Measurements from ENCODE around the gene PRX. TPM values are rescaled to one million over a fixed set of nuclear protein-coding genes. Genes with fewer than 3 reads are reported as not detected.

PRX gene
- total and polyA plus RNA-seq, 2 of the 13 experiments (the other 11 are each of a cell fraction or from before 2014, with no cell fraction given): 0.66 TPM

- no peak for TF ChIP-seq IRX3 (CRISPR knock-in tag; IDR thresholded peaks at IDR 0.05; ENCODE audit: borderline replicate concordance, low read depth)
- TF ChIP-seq, protein P1, sequence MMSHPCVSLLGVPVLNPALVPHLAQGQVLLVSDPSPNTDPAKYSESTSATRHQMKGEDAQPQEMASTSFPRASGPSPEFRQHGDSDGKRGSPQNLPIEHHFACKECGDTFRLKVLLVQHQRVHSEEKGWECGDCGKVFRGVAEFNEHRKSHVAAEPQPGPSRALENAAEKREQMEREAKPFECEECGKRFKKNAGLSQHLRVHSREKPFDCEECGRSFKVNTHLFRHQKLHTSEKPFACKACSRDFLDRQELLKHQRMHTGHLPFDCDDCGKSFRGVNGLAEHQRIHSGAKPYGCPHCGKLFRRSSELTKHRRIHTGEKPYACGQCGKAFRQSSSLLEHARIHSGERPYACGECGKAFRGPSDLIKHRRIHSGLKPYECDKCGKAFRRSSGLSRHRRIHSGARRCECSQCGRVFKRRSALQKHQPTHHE (CRISPR knock-in tag; IDR thresholded peaks at IDR 0.05; ENCODE audit: borderline replicate concordance): peak; percentile 30; the same call in 1 of the 2 replicates
- TF ChIP-seq FOXP1 (IDR thresholded peaks at IDR 0.05): no peak
- no peak for TF ChIP-seq FOXP1 (CRISPR knock-in tag; IDR thresholded peaks at IDR 0.05)
- no peak for TF ChIP-seq HNRNPUL1 (IDR thresholded peaks at IDR 0.05; ENCODE audit: low read depth, low read length)
- TF ChIP-seq ZBED4 (CRISPR knock-in tag; IDR thresholded peaks at IDR 0.05; ENCODE audit: borderline replicate concordance): no peak; the same call in 1 of the 2 replicates
- peak; percentile 77 for TF ChIP-seq TBX2 (CRISPR knock-in tag; IDR thresholded peaks at IDR 0.05; ENCODE audit: borderline replicate concordance)
- TF ChIP-seq, protein P2, sequence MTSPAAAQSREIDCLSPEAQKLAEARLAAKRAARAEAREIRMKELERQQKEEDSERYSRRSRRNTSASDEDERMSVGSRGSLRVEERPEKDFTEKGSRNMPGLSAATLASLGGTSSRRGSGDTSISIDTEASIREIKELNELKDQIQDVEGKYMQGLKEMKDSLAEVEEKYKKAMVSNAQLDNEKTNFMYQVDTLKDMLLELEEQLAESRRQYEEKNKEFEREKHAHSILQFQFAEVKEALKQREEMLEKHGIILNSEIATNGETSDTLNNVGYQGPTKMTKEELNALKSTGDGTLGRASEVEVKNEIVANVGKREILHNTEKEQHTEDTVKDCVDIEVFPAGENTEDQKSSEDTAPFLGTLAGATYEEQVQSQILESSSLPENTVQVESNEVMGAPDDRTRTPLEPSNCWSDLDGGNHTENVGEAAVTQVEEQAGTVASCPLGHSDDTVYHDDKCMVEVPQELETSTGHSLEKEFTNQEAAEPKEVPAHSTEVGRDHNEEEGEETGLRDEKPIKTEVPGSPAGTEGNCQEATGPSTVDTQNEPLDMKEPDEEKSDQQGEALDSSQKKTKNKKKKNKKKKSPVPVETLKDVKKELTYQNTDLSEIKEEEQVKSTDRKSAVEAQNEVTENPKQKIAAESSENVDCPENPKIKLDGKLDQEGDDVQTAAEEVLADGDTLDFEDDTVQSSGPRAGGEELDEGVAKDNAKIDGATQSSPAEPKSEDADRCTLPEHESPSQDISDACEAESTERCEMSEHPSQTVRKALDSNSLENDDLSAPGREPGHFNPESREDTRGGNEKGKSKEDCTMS (CRISPR knock-in tag; conservative IDR thresholded peaks at IDR 0.05): no peak
- TF ChIP-seq BRD4 (CRISPR knock-in tag; IDR thresholded peaks at IDR 0.05): peak; percentile 39; the same call in 1 of the 2 replicates
- TF ChIP-seq RAD21 (CRISPR knock-in tag; IDR thresholded peaks at IDR 0.05): peak; percentile 43; the same call in 1 of the 2 replicates
- TF ChIP-seq KLF16 (CRISPR knock-in tag; IDR thresholded peaks at IDR 0.05): peak in 1 of 2 experiments; percentile 86; a peak in 1 of 4 replicates
- no peak for TF ChIP-seq EZH2 (conservative IDR thresholded peaks at IDR 0.05; ENCODE audit: low read depth, low read length)
- TF ChIP-seq, protein P3, sequence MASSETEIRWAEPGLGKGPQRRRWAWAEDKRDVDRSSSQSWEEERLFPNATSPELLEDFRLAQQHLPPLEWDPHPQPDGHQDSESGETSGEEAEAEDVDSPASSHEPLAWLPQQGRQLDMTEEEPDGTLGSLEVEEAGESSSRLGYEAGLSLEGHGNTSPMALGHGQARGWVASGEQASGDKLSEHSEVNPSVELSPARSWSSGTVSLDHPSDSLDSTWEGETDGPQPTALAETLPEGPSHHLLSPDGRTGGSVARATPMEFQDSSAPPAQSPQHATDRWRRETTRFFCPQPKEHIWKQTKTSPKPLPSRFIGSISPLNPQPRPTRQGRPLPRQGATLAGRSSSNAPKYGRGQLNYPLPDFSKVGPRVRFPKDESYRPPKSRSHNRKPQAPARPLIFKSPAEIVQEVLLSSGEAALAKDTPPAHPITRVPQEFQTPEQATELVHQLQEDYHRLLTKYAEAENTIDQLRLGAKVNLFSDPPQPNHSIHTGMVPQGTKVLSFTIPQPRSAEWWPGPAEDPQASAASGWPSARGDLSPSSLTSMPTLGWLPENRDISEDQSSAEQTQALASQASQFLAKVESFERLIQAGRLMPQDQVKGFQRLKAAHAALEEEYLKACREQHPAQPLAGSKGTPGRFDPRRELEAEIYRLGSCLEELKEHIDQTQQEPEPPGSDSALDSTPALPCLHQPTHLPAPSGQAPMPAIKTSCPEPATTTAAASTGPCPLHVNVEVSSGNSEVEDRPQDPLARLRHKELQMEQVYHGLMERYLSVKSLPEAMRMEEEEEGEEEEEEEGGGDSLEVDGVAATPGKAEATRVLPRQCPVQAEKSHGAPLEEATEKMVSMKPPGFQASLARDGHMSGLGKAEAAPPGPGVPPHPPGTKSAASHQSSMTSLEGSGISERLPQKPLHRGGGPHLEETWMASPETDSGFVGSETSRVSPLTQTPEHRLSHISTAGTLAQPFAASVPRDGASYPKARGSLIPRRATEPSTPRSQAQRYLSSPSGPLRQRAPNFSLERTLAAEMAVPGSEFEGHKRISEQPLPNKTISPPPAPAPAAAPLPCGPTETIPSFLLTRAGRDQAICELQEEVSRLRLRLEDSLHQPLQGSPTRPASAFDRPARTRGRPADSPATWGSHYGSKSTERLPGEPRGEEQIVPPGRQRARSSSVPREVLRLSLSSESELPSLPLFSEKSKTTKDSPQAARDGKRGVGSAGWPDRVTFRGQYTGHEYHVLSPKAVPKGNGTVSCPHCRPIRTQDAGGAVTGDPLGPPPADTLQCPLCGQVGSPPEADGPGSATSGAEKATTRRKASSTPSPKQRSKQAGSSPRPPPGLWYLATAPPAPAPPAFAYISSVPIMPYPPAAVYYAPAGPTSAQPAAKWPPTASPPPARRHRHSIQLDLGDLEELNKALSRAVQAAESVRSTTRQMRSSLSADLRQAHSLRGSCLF (CRISPR knock-in tag; IDR thresholded peaks at IDR 0.05; ENCODE audit: borderline replicate concordance): no peak
- no peak for TF ChIP-seq ZNF572 (CRISPR knock-in tag; IDR thresholded peaks at IDR 0.05)
These were observed 12.5 kb upstream of the PRX start, which contains the start of gene SERTAD1 (continued) for GRCh38 chr19:40425450-40426287.

Measured in HepG2 (cell line).